HG03469 (cell line): ENCODE measurements around the gene DSE.

Experiments
- ATAC-seq: cut with Tn5 transposase; IDR thresholded peaks from one replicate; pipeline ENCODE4 v1.9.1; 2021; ENCODE audit warnings: mild to moderate bottlenecking, moderate library complexity, moderate number of reproducible peaks; ENCODE audit not compliant: unreplicated experiment

The DSE gene

GRCh38 chr6:116467514-116467913 is 96.8 kb downstream of the DSE start:
- no peak for ATAC-seq

DNA sequence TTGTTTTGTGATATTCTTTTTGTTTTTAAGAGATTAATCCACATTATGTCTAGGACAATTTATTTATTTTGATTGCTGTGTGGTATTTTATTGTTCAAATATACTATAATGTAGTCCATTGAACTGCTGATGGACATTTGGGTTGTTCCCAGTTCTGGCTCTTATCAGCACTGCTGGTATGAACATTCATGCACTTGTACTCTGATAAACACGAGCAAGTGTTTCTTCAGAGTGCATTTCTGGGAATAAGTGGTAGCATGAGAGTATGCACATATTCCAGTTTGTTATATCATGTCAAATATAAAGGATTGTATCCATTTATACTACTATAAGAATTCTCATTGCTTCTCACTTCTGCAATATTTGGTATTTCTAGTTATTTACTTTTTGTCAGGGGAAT is 97.5 kb downstream of the DSE start:
- no peak for ATAC-seq

DNA sequence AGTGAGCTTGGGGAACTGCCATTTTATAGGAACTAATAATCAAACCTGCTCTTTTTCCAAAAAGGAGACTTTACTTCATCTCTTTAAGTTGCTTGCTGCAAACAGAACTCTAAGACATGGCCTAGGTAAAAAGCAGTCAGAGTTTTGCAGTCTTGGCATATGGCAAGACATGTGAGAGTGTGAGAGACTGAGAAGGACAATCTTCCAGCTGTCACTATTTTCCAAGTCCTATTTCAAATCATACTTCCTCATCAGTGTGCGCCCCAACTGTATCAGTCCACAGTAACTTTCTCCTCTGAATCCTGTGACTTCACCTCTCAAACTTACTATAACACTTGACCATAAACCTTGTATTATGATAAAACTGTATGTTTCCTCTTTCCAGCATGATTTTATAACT is 100.8 kb downstream of the DSE start:
- no peak for ATAC-seq

GRCh38 chr6:116472706-116473105 is 102.0 kb downstream of the DSE start:
- ATAC-seq = no peak

- no peak for ATAC-seq
Measured at GRCh38 chr6:116475141-116475540, 104.4 kb downstream of the DSE start.

- ATAC-seq = peak; percentile 100
Measured at GRCh38 chr6:116476002-116476678, 105.4 kb downstream of the DSE start.

GRCh38 chr6:116482780-116483179 is 112.0 kb downstream of the DSE start:
- ATAC-seq = no peak

GRCh38 chr6:116483616-116484015 is 112.9 kb downstream of the DSE start:
- ATAC-seq = no peak

- ATAC-seq = no peak
Measured at GRCh38 chr6:116485559-116486184, 114.9 kb downstream of the DSE start.

DNA sequence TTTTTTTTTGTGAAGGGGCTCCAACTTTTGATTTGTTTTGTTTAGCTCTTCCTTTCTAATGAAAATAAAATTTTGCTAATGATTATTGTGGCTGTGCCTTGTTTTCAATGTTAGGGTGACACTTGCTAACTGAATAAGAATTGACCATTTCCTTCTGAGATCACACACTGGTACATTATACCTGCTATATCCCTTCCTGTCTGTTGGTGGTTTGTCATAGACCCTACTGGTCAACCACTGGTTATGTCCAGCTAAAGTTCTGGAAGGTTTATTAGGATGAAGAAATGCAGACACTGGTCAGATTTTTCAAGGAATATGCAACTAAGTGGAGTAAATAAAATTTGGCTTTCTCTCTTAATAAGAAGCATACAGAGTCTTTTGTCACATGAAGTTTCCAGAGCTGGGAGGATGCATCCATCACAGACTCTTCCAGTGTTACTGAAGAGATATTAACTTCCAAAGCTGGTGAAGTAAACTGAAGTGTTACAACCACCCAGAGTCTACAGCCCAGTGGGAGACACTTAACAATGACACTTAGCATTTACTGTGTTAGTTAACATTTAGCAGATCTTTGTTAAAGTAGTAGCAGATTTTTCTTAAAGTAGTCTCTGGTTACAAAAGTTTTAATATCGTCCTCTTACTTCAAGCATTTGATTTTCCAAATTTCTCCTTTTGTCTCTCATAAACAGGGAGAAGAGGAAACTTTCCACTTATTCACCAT is 121.0 kb downstream of the DSE start:
- ATAC-seq = no peak

GRCh38 chr6:116492331-116493067 is 121.8 kb downstream of the DSE start:
- no peak for ATAC-seq
